Natural killer cell (primary cell): ENCODE results near the gene RHEX. TPM values are rescaled to one million over a fixed set of nuclear protein-coding genes. Genes with fewer than 3 reads are reported as not detected.

ENCODE experiments used
- ATAC-seq, 3 donors: fragments of 150-1000 bp in 2 of 3; fragments of 200-7000 bp in 1 of 3; cut with Tn5 transposase; 1 replicate in 1 of 3; 2 replicates in 2 of 3; pipeline ENCODE4 v1.10.0; 2021; ENCODE audit warnings: mild to moderate bottlenecking in 2 of 3, moderate library complexity in 2 of 3
- DNase-seq, 2 donors: peaks; one replicate each; pipeline versions ENCODE4 v3.0.0 to v3.0.0-alpha.2; 2013 to 2021; ENCODE audit warnings: mixed read lengths in 1 of 2
- H3K27ac ChIP-seq: one replicate; pipeline ENCODE4 v1.5.1; 2013; ENCODE audit warnings: mild to moderate bottlenecking, low read length
- H3K27me3 ChIP-seq: one replicate; pipeline ENCODE4 v1.6.1; 2013; ENCODE audit warnings: low read length; ENCODE audit not compliant: control insufficient read depth, insufficient read depth
- H3K36me3 ChIP-seq: one replicate; pipeline ENCODE4 v1.6.1; 2013; ENCODE audit warnings: low read length; ENCODE audit not compliant: control insufficient read depth, insufficient read depth
- H3K4me1 ChIP-seq: one replicate; pipeline ENCODE4 v1.6.1; 2013; ENCODE audit warnings: low read length; ENCODE audit not compliant: control insufficient read depth, insufficient read depth
- H3K4me3 ChIP-seq: one replicate; pipeline ENCODE4 v1.5.1; 2013; ENCODE audit warnings: low read length
- H3K9me3 ChIP-seq: one replicate; pipeline ENCODE4 v1.6.1; 2013; ENCODE audit warnings: low read length; ENCODE audit not compliant: control insufficient read depth, insufficient read depth
- H3K27ac Mint-ChIP-seq, 2 donors: one replicate each; pipeline ENCODE4 v1.8.0; 2022; ENCODE audit warnings: mild to moderate bottlenecking in 2 of 2, mixed read lengths in 2 of 2, moderate library complexity in 1 of 2
- H3K27me3 Mint-ChIP-seq, 2 donors: one replicate each; pipeline ENCODE4 v1.8.0; 2022; ENCODE audit warnings: low read depth in 2 of 2, mixed read lengths in 2 of 2
- H3K36me3 Mint-ChIP-seq: one replicate; pipeline ENCODE4 v1.8.0; 2022; ENCODE audit warnings: mixed read lengths
- H3K4me1 Mint-ChIP-seq, 2 donors: one replicate each; pipeline ENCODE4 v1.8.0; 2022; ENCODE audit warnings: mixed read lengths in 2 of 2
- H3K4me3 Mint-ChIP-seq: one replicate; pipeline ENCODE4 v1.8.0; 2022; ENCODE audit warnings: mild to moderate bottlenecking, moderate library complexity, mixed read lengths
- H3K9me3 Mint-ChIP-seq, 2 donors: one replicate each; pipeline ENCODE4 v1.8.0; 2022; ENCODE audit warnings: mixed read lengths in 2 of 2
- WGBS: methylation state at CpG from one replicate; pipeline ENCODE4 v1.1.7; 2013; ENCODE audit warnings: missing lambda C conversion rate; ENCODE audit not compliant: insufficient coverage; 5-methylcytosine and 5-hydroxymethylcytosine counted together
- intact Hi-C: fragments of 100-400 bp; cut with micrococcal nuclease; formaldehyde crosslinking; loops from one replicate; pipeline ENCODE4 v1.14.2; 2022
- total RNA-seq, 4 donors: library from RNA; stranded (reverse); fragments of 120-200 nt in 1 of 4; gene quantifications; one replicate each; pipeline versions ENCODE4 v1.2.3 to v1.2.4, GENCODE V29; 2013 to 2022
- TF ChIP-seq, protein P1 (sequence below): fragments of 200-600 bp; IDR thresholded peaks from one replicate; pipeline ENCODE4 v1.8.0; 2022; ENCODE audit warnings: antibody characterized with exemption

The RHEX gene
- total RNA-seq, 3 donors from 2014 or later (not counting 1 experiment from before 2014, with no cell fraction given): 0.24 to 21.3 TPM; not detected in 1

GRCh38 chr1:206121269-206121668 lies 68.3 kb downstream of the RHEX start:
- H3K27ac Mint-ChIP-seq: no peak overlapping the region
- Histone ChIP-seq H3K4me3 (no peak overlapping the region), H3K27me3 (peaks cover 12% of the 10 kb centered on the region), H3K36me3 (no peaks in the 10 kb centered on the region), H3K27ac (no peak overlapping the region), H3K9me3 (no peaks in the 10 kb centered on the region), H3K4me1 (peaks cover 8% of the 10 kb centered on the region)
- H3K4me1 Mint-ChIP-seq: peaks cover 0 to 11% of the 10 kb centered on the region in 2 donors
- DNase-seq (no peak), ATAC-seq (no peak)
- WGBS: no CpG with 5 or more reads among the region's 1 CpG
- H3K4me3 Mint-ChIP-seq: no peak overlapping the region
- H3K27me3 Mint-ChIP-seq: peaks cover 40 to 55% of the 10 kb centered on the region in 2 donors
- intact Hi-C loops: no loop called here
- H3K36me3 Mint-ChIP-seq: peaks cover 21% of the 10 kb centered on the region
- TF ChIP-seq, protein P1, sequence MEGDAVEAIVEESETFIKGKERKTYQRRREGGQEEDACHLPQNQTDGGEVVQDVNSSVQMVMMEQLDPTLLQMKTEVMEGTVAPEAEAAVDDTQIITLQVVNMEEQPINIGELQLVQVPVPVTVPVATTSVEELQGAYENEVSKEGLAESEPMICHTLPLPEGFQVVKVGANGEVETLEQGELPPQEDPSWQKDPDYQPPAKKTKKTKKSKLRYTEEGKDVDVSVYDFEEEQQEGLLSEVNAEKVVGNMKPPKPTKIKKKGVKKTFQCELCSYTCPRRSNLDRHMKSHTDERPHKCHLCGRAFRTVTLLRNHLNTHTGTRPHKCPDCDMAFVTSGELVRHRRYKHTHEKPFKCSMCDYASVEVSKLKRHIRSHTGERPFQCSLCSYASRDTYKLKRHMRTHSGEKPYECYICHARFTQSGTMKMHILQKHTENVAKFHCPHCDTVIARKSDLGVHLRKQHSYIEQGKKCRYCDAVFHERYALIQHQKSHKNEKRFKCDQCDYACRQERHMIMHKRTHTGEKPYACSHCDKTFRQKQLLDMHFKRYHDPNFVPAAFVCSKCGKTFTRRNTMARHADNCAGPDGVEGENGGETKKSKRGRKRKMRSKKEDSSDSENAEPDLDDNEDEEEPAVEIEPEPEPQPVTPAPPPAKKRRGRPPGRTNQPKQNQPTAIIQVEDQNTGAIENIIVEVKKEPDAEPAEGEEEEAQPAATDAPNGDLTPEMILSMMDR: no peak
- peaks cover 4 to 8% of the 10 kb centered on the region in 2 donors for H3K9me3 Mint-ChIP-seq

DNA sequence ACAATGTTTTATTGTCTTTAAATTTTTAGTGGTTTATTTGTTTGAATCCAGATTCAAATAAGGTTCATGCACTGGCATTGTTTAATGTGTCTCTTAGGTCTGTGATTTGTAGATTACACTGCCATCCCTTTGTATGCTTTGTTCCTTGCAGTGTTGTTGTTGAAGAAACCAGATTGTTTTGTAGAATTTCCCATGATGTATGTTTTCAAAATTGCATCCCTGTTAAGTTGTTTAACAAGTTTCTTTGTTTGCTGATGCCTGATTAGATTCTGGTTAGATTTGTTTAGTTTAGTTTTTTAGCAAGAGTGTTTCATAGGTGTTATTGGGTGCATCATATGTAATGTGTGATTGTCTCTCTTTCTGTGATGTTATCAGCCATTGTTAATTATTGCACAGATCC lies 69.7 kb downstream of the RHEX start:
- H3K9me3 ChIP-seq: no peaks in the 10 kb centered on the region
- H3K36me3 Mint-ChIP-seq: peaks cover 21% of the 10 kb centered on the region
- peaks cover 10% of the 10 kb centered on the region for H3K27me3 ChIP-seq
- intact Hi-C loops: no loop called here
- H3K27me3 Mint-ChIP-seq: peaks cover 35 to 42% of the 10 kb centered on the region in 2 donors
- H3K4me3 Mint-ChIP-seq: no peak overlapping the region
- peaks cover 4 to 8% of the 10 kb centered on the region in 2 donors for H3K9me3 Mint-ChIP-seq
- no peaks in the 10 kb centered on the region for H3K36me3 ChIP-seq
- peaks cover 0 to 2% of the 10 kb centered on the region in 2 donors for H3K4me1 Mint-ChIP-seq
- H3K4me1 ChIP-seq: peaks cover 3% of the 10 kb centered on the region
- no peak overlapping the region for H3K4me3 ChIP-seq
- DNase-seq (no peak), ATAC-seq (no peak)
- TF ChIP-seq, protein P1: no peak
- H3K27ac Mint-ChIP-seq: no peak overlapping the region
- H3K27ac ChIP-seq: no peak overlapping the region

- peaks cover 19 to 22% of the 10 kb centered on the region in 2 donors for H3K27me3 Mint-ChIP-seq
- Histone ChIP-seq H3K4me3 (no peak overlapping the region), H3K36me3 (no peaks in the 10 kb centered on the region), H3K27ac (no peak overlapping the region), H3K4me1 (no peaks in the 10 kb centered on the region), H3K9me3 (no peaks in the 10 kb centered on the region), H3K27me3 (peaks cover 4% of the 10 kb centered on the region)
- no peak overlapping the region for H3K4me3 Mint-ChIP-seq
- no CpG with 5 or more reads among the region's 1 CpG for WGBS
- peaks cover 4 to 8% of the 10 kb centered on the region in 2 donors for H3K9me3 Mint-ChIP-seq
- peaks cover 16% of the 10 kb centered on the region for H3K36me3 Mint-ChIP-seq
- intact Hi-C loops: no loop called here
- no peaks in the 10 kb centered on the region for H3K4me1 Mint-ChIP-seq
- no peak for DNase-seq
- H3K27ac Mint-ChIP-seq: no peak overlapping the region
- TF ChIP-seq, protein P1: no peak
- no peak for ATAC-seq
These were observed 72.4 kb downstream of the RHEX start for GRCh38 chr1:206125346-206125745.

- 89% methylated on average over 9 of the region's 9 CpGs for WGBS
- Mint-ChIP-seq H3K4me3 (no peak overlapping the region), H3K27ac (no peak overlapping the region), H3K27me3 (peaks cover 0 to 18% of the 10 kb centered on the region in 2 donors), H3K36me3 (no peaks in the 10 kb centered on the region), H3K4me1 (no peaks in the 10 kb centered on the region), H3K9me3 (no peaks in the 10 kb centered on the region)
- ATAC-seq: no peak
- Histone ChIP-seq H3K9me3 (no peaks in the 10 kb centered on the region), H3K36me3 (no peaks in the 10 kb centered on the region), H3K4me1 (no peaks in the 10 kb centered on the region), H3K27ac (no peak overlapping the region), H3K4me3 (no peak overlapping the region), H3K27me3 (peaks cover 2% of the 10 kb centered on the region)
- no peak for DNase-seq
- intact Hi-C loops: no loop called here
- TF ChIP-seq, protein P1: no peak
These were observed 74.4 kb downstream of the RHEX start for GRCh38 chr1:206127336-206127735.
